Kidney epithelial cell (primary cell): Measurements from ENCODE around the gene CHST7. TPM values are rescaled to one million over a fixed set of nuclear protein-coding genes. Genes with fewer than 3 reads are reported as not detected.

Source experiments
- DNase-seq: peaks from one replicate; pipeline ENCODE4 v3.0.0-alpha.2; 2010; ENCODE audit warnings: low read depth
- H3K27me3 ChIP-seq: 2 replicates; pipeline ENCODE4 v1.6.0; 2011; ENCODE audit warnings: low read length; ENCODE audit not compliant: control insufficient read depth, insufficient read depth
- H3K36me3 ChIP-seq: 2 replicates; pipeline ENCODE4 v1.5.1; 2011; ENCODE audit warnings: low read length; ENCODE audit not compliant: control insufficient read depth, insufficient read depth
- H3K4me3 ChIP-seq: 2 replicates; pipeline ENCODE4 v1.5.1; 2011; ENCODE audit warnings: low read depth, mild to moderate bottlenecking, control low read depth, low read length
- total RNA-seq: library from RNA; depleted of rRNA; stranded (reverse); fragments of >200 nt; gene quantifications from 2 replicates; pipeline ENCODE4 v1.2.3, GENCODE V29; 2015
- TF ChIP-seq, protein P1 (sequence below): IDR thresholded peaks from 2 replicates; pipeline ENCODE4 v1.5.1; 2011; ENCODE audit warnings: mild to moderate bottlenecking, moderate library complexity, low read length, control low read depth, inconsistent platforms; ENCODE audit not compliant: insufficient read depth, poor library complexity, severe bottlenecking

CHST7 gene
- total RNA-seq, 1 donor from 2014 or later = 5.2 TPM

DNA sequence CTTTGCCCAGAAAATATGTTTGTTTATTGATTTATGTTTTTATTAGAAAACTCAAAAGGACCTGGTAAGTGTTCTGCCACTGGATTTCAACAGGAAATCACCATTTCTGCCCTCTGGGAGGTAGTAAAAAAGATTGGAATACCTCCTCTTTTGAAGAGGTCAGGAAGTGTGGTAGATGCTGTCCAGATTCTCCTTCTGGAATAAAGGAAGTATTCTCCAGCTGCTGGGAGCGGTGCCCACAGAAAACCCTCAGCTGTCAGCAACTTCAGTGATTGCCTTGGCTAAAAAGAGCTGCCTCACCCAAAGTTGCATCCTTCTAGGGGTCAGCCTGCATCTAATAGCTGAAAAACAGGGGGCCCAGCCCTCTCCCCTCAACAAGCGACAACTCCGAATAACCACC lies 14.5 kb upstream of the CHST7 start:
- TF ChIP-seq, protein P1, sequence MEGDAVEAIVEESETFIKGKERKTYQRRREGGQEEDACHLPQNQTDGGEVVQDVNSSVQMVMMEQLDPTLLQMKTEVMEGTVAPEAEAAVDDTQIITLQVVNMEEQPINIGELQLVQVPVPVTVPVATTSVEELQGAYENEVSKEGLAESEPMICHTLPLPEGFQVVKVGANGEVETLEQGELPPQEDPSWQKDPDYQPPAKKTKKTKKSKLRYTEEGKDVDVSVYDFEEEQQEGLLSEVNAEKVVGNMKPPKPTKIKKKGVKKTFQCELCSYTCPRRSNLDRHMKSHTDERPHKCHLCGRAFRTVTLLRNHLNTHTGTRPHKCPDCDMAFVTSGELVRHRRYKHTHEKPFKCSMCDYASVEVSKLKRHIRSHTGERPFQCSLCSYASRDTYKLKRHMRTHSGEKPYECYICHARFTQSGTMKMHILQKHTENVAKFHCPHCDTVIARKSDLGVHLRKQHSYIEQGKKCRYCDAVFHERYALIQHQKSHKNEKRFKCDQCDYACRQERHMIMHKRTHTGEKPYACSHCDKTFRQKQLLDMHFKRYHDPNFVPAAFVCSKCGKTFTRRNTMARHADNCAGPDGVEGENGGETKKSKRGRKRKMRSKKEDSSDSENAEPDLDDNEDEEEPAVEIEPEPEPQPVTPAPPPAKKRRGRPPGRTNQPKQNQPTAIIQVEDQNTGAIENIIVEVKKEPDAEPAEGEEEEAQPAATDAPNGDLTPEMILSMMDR = no peak
- Histone ChIP-seq H3K27me3 (no peaks in the 10 kb centered on the region), H3K4me3 (no peak overlapping the region), H3K36me3 (no peaks in the 10 kb centered on the region)
- no peak for DNase-seq

DNA sequence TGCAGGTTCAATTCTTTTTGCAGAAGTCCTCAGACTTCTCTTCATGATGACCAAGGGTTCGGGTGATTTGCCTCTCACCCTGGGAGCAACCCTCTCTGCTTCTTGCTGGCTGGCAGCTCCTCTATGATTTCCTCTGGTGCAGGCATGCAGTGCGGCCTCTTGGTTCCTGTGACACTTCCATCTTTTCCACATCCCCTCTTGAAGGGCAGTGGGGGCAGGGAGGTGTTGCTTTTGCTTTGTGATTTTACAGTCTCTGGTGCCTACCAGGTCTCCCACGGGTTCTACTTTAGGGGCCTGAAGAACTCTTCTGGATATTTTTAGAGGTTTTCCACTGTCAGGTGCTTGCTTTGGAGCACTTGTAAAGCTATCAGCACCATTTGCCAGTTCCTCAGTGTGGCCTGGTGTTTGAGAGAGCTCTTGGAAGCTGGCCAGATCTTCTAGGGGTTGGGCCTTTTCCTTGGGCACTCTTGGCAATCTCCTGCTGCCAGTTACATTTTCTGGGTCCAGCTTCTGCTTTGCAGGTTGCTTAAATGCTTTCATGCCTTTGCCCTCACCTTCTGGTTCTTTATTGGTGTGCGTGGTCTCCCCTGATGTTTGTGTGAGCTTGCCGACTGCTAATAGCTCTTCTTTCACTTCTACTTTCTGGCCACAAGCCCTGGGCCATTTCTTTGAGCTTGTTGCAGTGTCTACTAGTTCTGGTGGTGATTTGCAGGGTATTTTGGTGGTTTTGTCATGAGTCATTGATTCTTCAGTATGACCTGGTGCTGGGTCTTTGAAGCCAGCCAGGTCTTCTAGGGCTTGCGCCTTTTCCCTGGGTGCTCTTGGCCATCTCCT lies 11.5 kb upstream of the CHST7 start:
- Histone ChIP-seq H3K4me3 (no peak overlapping the region), H3K36me3 (no peaks in the 10 kb centered on the region), H3K27me3 (no peaks in the 10 kb centered on the region)
- TF ChIP-seq, protein P1 = no peak
- DNase-seq = no peak

DNA sequence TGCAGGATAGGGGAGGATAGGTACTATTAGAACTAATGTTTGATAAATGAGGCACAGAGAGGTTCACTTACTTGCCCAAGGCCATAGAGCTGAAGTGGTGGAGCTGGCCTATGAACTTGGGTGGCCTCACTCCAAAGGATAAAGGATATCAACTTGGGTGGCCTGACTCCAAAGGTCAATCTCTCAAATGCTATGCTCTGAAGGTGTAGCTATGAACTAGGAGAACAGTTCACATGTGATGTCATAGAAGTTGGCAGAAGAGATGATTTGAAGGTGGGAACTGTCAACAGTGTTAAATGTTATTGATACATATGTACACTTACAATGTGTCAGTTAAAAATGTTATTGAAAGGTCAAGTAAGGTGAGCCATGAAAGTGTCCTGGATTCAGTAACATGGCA lies 6.2 kb upstream of the CHST7 start:
- Histone ChIP-seq H3K4me3 (no peak overlapping the region), H3K27me3 (no peaks in the 10 kb centered on the region), H3K36me3 (no peaks in the 10 kb centered on the region)
- DNase-seq = no peak
- TF ChIP-seq, protein P1 = no peak

DNA sequence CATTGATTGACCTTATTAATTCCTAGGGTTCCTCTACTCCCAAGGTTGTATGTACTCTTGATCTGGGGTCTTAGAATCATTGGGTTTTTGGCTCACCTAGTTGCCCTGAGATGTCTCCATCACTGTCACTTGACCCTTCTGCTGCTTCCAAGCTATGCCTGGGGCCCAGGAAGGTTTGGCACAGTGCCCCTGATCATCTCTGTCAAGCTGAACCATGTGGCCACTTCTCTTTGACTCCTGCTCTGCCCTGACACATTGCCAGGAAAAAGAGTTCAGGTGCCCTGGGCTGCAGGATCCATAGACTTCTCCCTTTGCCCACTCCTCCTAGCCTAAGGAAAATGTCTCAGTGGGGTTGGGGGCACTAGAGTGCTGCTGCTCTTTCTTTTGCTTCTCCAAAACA lies 3.9 kb upstream of the CHST7 start:
- no peak overlapping the region for H3K4me3 ChIP-seq
- TF ChIP-seq, protein P1 = no peak
- no peak for DNase-seq
- peaks cover 4% of the 10 kb centered on the region for H3K27me3 ChIP-seq
- H3K36me3 ChIP-seq = no peaks in the 10 kb centered on the region

DNA sequence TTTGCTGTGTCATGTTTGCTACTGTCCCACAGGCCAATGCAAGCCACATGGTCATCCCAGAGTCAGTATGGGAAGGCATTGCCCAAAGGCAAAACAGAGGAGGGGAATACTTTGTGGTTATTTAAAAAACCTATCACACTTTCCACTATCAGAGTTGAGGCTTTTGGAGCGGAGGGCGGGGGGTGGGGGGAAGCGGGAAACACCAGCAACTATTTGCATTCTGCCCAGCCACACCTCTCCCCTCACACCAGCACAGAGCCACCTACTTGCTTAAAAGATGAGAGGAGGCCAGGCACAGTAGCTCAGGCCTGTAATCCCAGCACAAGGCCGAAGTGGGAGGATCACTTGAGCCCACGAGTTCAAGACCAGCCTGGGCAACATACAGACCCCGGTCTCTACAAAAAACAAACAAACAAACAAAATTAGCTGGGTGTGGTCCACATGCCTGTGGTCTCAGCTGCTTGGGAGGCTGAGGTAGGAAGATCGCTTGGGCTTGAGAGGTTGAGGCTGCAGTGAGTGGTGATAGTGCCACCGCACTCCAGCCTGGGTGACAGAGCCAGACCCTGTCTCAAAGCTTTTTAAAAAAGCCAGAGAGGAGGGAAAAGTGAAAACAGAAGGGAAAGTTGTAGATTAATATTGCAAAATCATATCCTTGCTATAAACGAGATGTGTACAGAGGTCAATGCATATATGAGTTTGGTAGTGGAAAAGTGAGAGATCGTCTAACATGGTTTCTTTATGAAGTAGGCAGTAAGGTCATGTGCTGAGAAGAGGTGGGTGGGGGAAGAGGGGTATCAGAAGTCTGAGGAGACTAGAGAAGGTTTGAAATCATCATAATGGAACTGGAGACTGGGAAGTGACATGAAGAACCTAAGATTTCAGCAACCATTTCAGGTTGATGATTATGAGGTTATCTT lies 1.9 kb upstream of the CHST7 start:
- Histone ChIP-seq H3K27me3 (peaks cover 5% of the 10 kb centered on the region), H3K36me3 (no peaks in the 10 kb centered on the region), H3K4me3 (no peak overlapping the region)
- DNase-seq = no peak
- TF ChIP-seq, protein P1 = no peak
